ENCODE data around the gene YWHAH.

DNA sequence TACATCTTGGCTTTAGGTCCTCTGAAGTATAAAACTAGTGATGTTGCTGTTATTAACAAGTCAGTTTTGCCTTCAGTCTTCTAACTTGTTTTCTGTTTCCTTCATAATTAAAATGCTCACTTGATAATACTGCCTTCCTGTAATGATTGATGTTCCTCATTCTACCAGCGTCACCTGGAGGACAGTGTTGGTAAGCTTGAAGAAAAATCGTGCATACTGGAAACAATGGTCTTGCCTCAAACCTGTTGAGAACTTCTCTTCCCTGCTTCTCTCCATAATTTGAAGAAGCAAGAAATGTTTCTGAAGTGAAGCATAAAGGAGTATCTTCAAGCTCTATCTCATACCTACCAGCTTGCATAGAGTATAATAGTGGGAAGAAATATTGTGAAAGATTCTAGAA lies 3.0 kb downstream of the YWHAH start:
- TF ChIP-seq, protein P1, sequence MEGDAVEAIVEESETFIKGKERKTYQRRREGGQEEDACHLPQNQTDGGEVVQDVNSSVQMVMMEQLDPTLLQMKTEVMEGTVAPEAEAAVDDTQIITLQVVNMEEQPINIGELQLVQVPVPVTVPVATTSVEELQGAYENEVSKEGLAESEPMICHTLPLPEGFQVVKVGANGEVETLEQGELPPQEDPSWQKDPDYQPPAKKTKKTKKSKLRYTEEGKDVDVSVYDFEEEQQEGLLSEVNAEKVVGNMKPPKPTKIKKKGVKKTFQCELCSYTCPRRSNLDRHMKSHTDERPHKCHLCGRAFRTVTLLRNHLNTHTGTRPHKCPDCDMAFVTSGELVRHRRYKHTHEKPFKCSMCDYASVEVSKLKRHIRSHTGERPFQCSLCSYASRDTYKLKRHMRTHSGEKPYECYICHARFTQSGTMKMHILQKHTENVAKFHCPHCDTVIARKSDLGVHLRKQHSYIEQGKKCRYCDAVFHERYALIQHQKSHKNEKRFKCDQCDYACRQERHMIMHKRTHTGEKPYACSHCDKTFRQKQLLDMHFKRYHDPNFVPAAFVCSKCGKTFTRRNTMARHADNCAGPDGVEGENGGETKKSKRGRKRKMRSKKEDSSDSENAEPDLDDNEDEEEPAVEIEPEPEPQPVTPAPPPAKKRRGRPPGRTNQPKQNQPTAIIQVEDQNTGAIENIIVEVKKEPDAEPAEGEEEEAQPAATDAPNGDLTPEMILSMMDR (conservative IDR thresholded peaks at IDR 0.05), result peak; percentile 63
- TF ChIP-seq ZFX (IDR thresholded peaks at IDR 0.05), result no peak

Measured in C4-2B (cell line).